ENCODE measurements around the gene EXOC2.

- TF ChIP-seq CTCF (conservative IDR thresholded peaks at IDR 0.05) (no peak), ZFX (IDR thresholded peaks at IDR 0.05) (no peak)
These were observed 24.2 kb upstream of the EXOC2 start for GRCh38 chr6:717135-717534.

Measured in C4-2B (cell line).